BE2C (cell line): ENCODE data around the gene TMCC2.

Experiments used
- DNase-seq: peaks from one replicate; pipeline ENCODE4 v3.0.0-alpha.2; 2020
- H3K27me3 ChIP-seq: fragments of 250-450 bp; sonication (Bioruptor Pico); 2 replicates; pipeline ENCODE4 v1.5.1; 2020; ENCODE audit warnings: mild to moderate bottlenecking
- H3K36me3 ChIP-seq: fragments of 250-450 bp; sonication (Bioruptor Pico); 2 replicates; pipeline ENCODE4 v1.5.1; 2020; ENCODE audit warnings: mild to moderate bottlenecking
- H3K4me1 ChIP-seq: fragments of 250-450 bp; sonication (Bioruptor Pico); 2 replicates; pipeline ENCODE4 v1.5.1; 2020
- H3K4me3 ChIP-seq: 2 replicates; pipeline ENCODE4 v1.5.1; 2011; ENCODE audit warnings: low read depth, low read length
- H3K9me3 ChIP-seq: fragments of 250-450 bp; sonication (Bioruptor Pico); 2 replicates; pipeline ENCODE4 v1.5.1; 2020
- CTCF ChIP-seq: IDR thresholded peaks from 2 replicates; pipeline ENCODE4 v1.5.1; 2012; ENCODE audit warnings: mild to moderate bottlenecking, low read depth, low read length

The TMCC2 gene

DNA sequence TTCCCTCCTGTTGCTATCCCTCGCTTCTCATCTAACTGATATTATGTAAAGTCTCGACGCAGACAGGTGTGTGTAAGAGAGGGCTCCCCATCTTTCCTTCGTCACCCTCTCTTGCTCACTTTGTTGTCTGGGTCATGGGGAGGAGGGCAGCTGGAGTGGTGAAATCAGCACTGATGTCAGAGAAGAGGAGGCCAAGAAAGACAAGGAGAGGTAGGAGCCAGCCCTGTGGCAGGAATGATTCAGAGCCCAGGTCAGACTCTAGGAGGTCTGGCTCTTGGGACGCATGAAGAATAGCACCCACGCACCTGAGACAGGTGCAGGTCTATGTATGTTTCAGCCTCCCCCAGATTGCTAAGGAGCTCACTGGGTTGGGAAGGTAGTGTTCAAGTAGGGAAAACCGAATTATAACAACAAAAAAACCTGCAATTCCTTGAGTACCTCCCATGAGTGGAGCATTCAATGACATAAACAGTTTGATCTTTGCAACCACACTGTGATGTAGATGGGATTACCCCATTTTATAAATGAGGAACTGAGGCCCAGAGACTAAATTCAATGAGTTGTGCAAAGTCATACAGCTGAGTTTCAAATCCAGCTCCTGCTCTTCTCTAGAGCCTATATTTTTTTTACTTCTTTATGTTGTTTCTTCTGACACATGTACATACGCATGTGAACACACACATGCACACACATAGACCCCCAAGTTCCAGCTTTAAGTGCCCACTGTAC, 83.4 kb downstream of the TMCC2 start:
- H3K4me3 ChIP-seq = no peak overlapping the region
- no peak for DNase-seq
- TF ChIP-seq CTCF = no peak
- H3K4me1 ChIP-seq = peaks cover 7% of the 10 kb centered on the region
- H3K36me3 ChIP-seq = no peaks in the 10 kb centered on the region
- H3K27me3 ChIP-seq = no peaks in the 10 kb centered on the region
- H3K9me3 ChIP-seq = no peaks in the 10 kb centered on the region

DNA sequence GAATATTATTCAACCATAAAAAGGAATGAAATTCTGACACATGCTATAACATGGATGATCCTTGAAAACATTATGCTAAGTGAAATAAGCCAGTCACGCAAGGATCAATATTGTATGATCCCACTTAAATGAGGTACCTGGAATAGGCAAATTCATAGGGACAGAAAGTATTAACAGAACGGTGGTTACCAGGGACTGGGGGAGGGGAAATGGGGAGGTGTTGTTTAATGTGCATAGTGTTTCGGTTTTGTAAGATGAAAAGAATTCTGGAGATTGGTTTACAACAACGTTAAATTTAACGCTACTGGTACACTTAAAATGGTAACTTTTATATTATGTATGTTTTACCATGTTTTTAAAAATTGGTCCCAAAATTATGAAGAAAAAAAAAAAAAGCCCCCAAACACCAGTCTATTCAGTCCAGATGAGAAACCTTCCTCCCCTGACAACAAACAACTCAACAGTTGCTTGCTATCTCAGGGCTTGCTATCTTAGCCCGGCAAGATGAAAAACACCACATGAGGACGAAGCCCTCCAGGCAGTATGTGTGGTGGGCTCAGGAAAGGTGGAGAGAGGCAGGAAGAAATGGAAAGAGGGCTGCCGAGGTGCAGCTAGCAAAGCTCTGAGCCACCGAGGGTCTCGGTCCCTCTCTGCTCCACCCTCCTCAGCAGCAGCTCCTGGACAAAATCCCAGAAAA, 85.3 kb downstream of the TMCC2 start:
- Histone ChIP-seq H3K9me3 (no peaks in the 10 kb centered on the region), H3K4me1 (peaks cover 26% of the 10 kb centered on the region), H3K27me3 (no peaks in the 10 kb centered on the region), H3K36me3 (no peaks in the 10 kb centered on the region), H3K4me3 (no peak overlapping the region)
- no peak for TF ChIP-seq CTCF
- no peak for DNase-seq

DNA sequence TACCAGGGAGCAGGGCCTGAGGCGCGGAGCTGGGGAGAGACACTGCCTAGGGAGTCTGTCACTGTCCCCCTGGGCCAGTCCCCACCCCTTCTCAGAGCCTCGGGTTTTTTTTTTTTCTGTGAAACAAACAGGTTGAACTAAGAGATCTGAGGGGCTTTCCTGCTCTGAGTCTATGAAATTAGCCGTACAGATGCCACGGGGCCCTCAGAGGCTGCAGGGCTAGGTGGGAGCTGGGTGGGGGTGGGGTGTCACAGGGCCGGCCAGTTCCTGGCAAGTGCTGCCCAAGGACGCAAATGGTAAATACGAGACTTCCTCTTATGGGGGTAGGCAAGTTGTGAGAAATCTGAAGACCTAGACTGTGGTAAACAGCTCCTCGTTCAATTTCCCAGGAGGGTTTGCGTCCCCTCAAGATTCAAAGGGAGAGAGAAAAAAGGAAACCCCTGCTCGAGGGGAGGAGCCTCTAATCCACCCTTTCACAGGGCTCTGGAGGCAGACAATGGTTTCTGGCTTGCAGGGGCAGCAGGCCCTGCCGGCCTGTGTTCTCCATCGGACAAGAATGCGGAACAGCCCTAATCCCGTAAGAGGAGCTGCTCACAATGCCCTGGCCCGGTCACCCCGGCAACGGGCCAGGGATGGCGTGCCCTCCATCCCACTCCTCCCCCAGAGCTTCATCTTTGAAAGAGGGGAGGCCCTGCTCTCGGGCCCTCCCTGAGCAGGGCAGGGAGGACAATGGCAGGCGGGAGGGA, 86.0 kb downstream of the TMCC2 start:
- Histone ChIP-seq H3K4me1 (peaks cover 30% of the 10 kb centered on the region), H3K27me3 (no peaks in the 10 kb centered on the region), H3K36me3 (no peaks in the 10 kb centered on the region), H3K9me3 (no peaks in the 10 kb centered on the region), H3K4me3 (no peak overlapping the region)
- DNase-seq = no peak
- TF ChIP-seq CTCF = no peak

DNA sequence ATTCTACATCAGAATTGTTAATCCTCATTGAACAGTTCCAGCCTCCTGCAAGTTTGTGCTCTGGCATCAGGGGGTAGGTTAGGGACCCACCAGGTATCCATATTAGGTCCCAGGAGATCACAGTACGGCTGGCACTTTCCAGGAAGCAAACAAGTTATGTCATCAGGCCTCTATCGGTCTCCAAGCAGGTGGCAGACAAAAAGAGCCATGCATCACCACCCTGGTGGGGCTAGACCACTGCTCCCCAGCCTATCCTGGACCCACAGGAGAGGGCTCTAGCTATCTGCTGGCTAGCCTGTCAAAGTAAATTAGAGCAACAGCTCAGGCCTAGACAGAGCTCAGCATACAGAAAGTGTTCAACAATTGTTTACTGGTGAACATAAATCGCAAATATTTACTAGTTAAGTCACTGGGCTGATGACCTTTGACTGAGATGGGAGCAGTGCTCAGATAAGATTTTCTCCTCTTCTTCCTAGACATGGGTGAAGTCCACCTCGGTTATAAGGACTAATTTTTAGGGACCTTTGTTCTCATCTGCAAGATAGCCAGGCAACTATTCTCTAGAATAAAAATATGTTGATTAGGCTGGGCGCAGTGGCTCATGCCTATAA, 87.4 kb downstream of the TMCC2 start:
- TF ChIP-seq CTCF = no peak
- H3K36me3 ChIP-seq = no peaks in the 10 kb centered on the region
- DNase-seq = no peak
- H3K4me3 ChIP-seq = no peak overlapping the region
- H3K9me3 ChIP-seq = no peaks in the 10 kb centered on the region
- H3K27me3 ChIP-seq = no peaks in the 10 kb centered on the region
- H3K4me1 ChIP-seq = peaks cover 35% of the 10 kb centered on the region

DNA sequence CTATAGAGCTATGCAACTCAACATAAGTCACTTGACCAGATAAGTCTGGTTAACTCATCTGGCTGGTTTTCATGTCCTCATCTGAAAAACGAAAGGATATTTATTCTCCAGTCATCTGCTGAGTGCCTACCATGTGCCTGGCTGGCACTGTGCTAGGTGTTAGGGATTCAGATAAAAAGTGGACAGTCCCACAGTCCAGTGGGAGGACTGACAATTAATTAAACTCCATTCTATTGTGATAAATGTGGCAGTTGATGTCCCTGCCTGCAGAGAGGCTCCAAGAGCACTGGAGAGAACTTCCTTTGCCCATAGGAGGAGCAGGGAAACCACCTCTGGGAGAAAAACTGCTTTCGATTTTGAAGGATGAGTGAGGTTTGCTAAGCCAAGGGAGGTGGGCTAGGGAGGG, 88.4 kb downstream of the TMCC2 start:
- H3K4me1 ChIP-seq = peaks cover 35% of the 10 kb centered on the region
- no peak for DNase-seq

More for the DNA sequence above, 88.4 kb downstream of the TMCC2 start:
- Histone ChIP-seq H3K27me3 (no peaks in the 10 kb centered on the region), H3K36me3 (no peaks in the 10 kb centered on the region), H3K4me3 (no peak overlapping the region), H3K9me3 (no peaks in the 10 kb centered on the region)
- no peak for TF ChIP-seq CTCF
